Stimulated activated CD8-positive, alpha-beta memory T cell treated with anti-CD3 and anti-CD28 coated beads, Interleukin-12 subunit alpha, Interleukin-12 subunit beta, amount 100 ng/mL, for 4 hours (primary cell): ENCODE results near the gene ERCC6.

Source experiments
- DNase-seq: peaks from one replicate; pipeline ENCODE4 v3.0.0-alpha.2; 2020; ENCODE audit warnings: low read depth

ERCC6 gene

GRCh38 chr10:49538381-49539319 lies at the start of gene ERCC6:
Gene ERCC6 (minus strand): TSS chr10:49539121.
- DNase-seq, result peak; percentile 94

- no peak for DNase-seq
Observed at GRCh38 chr10:49587981-49588380, 49.1 kb upstream of the ERCC6 start.

- no peak for DNase-seq
Observed at GRCh38 chr10:49585387-49585786, 46.5 kb upstream of the ERCC6 start.

GRCh38 chr10:49579621-49580020 lies 40.7 kb upstream of the ERCC6 start:
- no peak for DNase-seq

- DNase-seq, result no peak
Observed at GRCh38 chr10:49578392-49578791, 39.5 kb upstream of the ERCC6 start.

GRCh38 chr10:49577182-49577925 lies 38.4 kb upstream of the ERCC6 start:
- no peak for DNase-seq

- DNase-seq, result no peak
Observed at GRCh38 chr10:49575489-49576072, 36.7 kb upstream of the ERCC6 start.

- no peak for DNase-seq
Observed at GRCh38 chr10:49572594-49573114, 33.7 kb upstream of the ERCC6 start.

- no peak for DNase-seq
Observed at GRCh38 chr10:49571388-49571787, 32.5 kb upstream of the ERCC6 start.

GRCh38 chr10:49569031-49569631 lies 30.2 kb upstream of the ERCC6 start:
- no peak for DNase-seq

- no peak for DNase-seq
Observed at GRCh38 chr10:49568235-49568634, 29.3 kb upstream of the ERCC6 start.

- DNase-seq, result no peak
Observed at GRCh38 chr10:49567810-49568209, 28.9 kb upstream of the ERCC6 start.

- no peak for DNase-seq
Observed at GRCh38 chr10:49564461-49565009, 25.6 kb upstream of the ERCC6 start.

GRCh38 chr10:49562893-49563292 lies 24.0 kb upstream of the ERCC6 start:
- DNase-seq, result no peak

- no peak for DNase-seq
Observed at GRCh38 chr10:49560526-49560925, 21.6 kb upstream of the ERCC6 start.

GRCh38 chr10:49559476-49559875 lies 20.6 kb upstream of the ERCC6 start:
- no peak for DNase-seq

GRCh38 chr10:49558190-49558589 lies 19.3 kb upstream of the ERCC6 start:
- DNase-seq, result no peak

GRCh38 chr10:49557681-49558080 lies 18.8 kb upstream of the ERCC6 start:
- no peak for DNase-seq

GRCh38 chr10:49556723-49557122 lies 17.8 kb upstream of the ERCC6 start:
- no peak for DNase-seq

GRCh38 chr10:49552277-49552676 lies 13.4 kb upstream of the ERCC6 start:
- no peak for DNase-seq

- DNase-seq, result no peak
Observed at GRCh38 chr10:49550563-49550962, 11.6 kb upstream of the ERCC6 start.
